Loucy (cell line): Measurements from ENCODE around the gene FPGS.

ENCODE experiments used
- EZH2phosphoT487 ChIP-seq: fragments of 200-600 bp; IDR thresholded peaks from 2 replicates; pipeline ENCODE4 v1.6.1; 2018; ENCODE audit warnings: antibody characterized with exemption, mild to moderate bottlenecking, moderate library complexity, borderline replicate concordance
- TF ChIP-seq, protein P1 (sequence below): fragments of 200-600 bp; sonication (generic); conservative IDR thresholded peaks from 2 replicates; pipeline ENCODE4 v1.5.1; 2014; ENCODE audit warnings: mild to moderate bottlenecking, antibody characterized with exemption, low read length

DNA sequence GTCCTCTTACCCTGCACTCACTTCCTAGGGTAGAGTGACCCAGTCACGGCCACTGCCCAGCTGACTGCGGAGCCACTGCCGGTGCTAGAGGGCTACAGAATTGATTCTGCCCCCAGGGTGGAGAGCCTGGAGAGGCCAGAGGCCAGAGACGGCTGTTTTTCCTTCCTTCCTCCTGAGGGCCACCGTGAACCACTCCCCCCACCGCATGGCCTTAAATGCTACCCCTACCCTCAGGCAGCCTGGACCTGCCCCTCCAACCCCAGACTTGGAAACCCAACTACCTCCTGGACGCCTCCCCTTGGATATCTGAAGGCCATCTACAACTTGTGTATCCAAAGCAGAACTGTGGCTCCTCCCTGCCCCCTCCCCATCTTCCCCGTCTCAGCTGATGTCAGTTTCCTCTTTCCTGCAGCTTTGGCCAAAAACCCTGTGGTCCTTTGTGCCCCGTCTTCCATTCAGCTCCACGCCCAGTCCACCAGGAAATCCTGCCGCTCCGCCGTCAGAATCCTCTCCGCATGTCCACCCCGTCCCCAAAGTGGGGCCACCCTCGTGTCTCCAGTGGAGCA, 40.5 kb upstream of the FPGS start:
- TF ChIP-seq, protein P1, sequence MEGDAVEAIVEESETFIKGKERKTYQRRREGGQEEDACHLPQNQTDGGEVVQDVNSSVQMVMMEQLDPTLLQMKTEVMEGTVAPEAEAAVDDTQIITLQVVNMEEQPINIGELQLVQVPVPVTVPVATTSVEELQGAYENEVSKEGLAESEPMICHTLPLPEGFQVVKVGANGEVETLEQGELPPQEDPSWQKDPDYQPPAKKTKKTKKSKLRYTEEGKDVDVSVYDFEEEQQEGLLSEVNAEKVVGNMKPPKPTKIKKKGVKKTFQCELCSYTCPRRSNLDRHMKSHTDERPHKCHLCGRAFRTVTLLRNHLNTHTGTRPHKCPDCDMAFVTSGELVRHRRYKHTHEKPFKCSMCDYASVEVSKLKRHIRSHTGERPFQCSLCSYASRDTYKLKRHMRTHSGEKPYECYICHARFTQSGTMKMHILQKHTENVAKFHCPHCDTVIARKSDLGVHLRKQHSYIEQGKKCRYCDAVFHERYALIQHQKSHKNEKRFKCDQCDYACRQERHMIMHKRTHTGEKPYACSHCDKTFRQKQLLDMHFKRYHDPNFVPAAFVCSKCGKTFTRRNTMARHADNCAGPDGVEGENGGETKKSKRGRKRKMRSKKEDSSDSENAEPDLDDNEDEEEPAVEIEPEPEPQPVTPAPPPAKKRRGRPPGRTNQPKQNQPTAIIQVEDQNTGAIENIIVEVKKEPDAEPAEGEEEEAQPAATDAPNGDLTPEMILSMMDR, result no peak
- no peak for TF ChIP-seq EZH2phosphoT487
